HepG2 (cell line): ENCODE data around the gene PIGW. TPM values are rescaled to one million over a fixed set of nuclear protein-coding genes. Genes with fewer than 3 reads are reported as not detected.

Experiments
- FLYWCH1 ChIP-seq: sonication (generic); formaldehyde crosslinking; IDR thresholded peaks from 2 replicates; pipeline ENCODE4 v1.8.1; 2023; ENCODE audit warnings: mild to moderate bottlenecking, missing genetic modification reagents
- GABPA ChIP-seq, 2 experiments: IDR thresholded peaks; 2 replicates each; pipeline ENCODE4 v1.6.1; 2011 to 2016; ENCODE audit warnings: low read depth in 2 of 2, low read length in 1 of 2, missing biosample characterization in 1 of 2, missing genetic modification characterization in 1 of 2
- HMG20A ChIP-seq: IDR thresholded peaks from 2 replicates; pipeline ENCODE4 v1.6.1; 2016; ENCODE audit warnings: borderline replicate concordance
- HMGA1 ChIP-seq: sonication (generic); formaldehyde crosslinking; conservative IDR thresholded peaks from 2 replicates; pipeline ENCODE4 v1.4.0; 2020; ENCODE audit warnings: missing genetic modification reagents
- KAT2B ChIP-seq: fragments of 150-350 bp; IDR thresholded peaks from 2 replicates; pipeline ENCODE4 v1.6.1; 2014; ENCODE audit warnings: low read depth, low read length, borderline replicate concordance
- MATR3 ChIP-seq: sonication (generic); formaldehyde crosslinking; IDR thresholded peaks from 2 replicates; pipeline ENCODE4 v1.4.0; 2020; ENCODE audit warnings: missing genetic modification reagents
- NFIC ChIP-seq: IDR thresholded peaks from 2 replicates; pipeline ENCODE4 v1.6.1; 2012; ENCODE audit warnings: mild to moderate bottlenecking, low read length, inconsistent platforms
- PHB2 ChIP-seq: fragments of 450-650 bp; IDR thresholded peaks from 2 replicates; pipeline ENCODE4 v1.6.1; 2018; ENCODE audit not compliant: partially characterized antibody
- PLRG1 ChIP-seq: fragments of 450-650 bp; conservative IDR thresholded peaks from 2 replicates; pipeline ENCODE4 v1.6.1; 2016
- ZNF101 ChIP-seq: sonication (generic); formaldehyde crosslinking; IDR thresholded peaks from 2 replicates; pipeline ENCODE4 v1.4.0; 2020; ENCODE audit warnings: mild to moderate bottlenecking, low read depth, missing genetic modification reagents, borderline replicate concordance
- ZNF430 ChIP-seq: sonication (generic); formaldehyde crosslinking; IDR thresholded peaks from 2 replicates; pipeline ENCODE4 v1.9.0; 2021; ENCODE audit warnings: mild to moderate bottlenecking, missing genetic modification reagents
- ZNF543 ChIP-seq: sonication (generic); formaldehyde crosslinking; IDR thresholded peaks from 2 replicates; pipeline ENCODE4 v1.4.0; 2020; ENCODE audit warnings: mild to moderate bottlenecking, missing genetic modification reagents
- ZNF609 ChIP-seq: sonication (generic); formaldehyde crosslinking; IDR thresholded peaks from 2 replicates; pipeline ENCODE4 v1.4.0; 2020; ENCODE audit warnings: mild to moderate bottlenecking, missing genetic modification reagents, borderline replicate concordance
- polyA plus RNA-seq, 8 experiments: library from polyadenylated mRNA; depleted of rRNA in 3 of 8; stranded (reverse) in 7 of 8; unstranded in 1 of 8; fragments of >200 nt; fragmentation: Illumina TruSeq in 4 of 8; extraction: Trizol in 4 of 8; gene quantifications; 2 replicates each; pipeline versions ENCODE4 v1.2.1 to v1.2.3, GENCODE V29; 2011 to 2016; ENCODE audit warnings: low read depth in 4 of 8, missing spikeins in 1 of 8, mixed read lengths in 1 of 8; ENCODE audit not compliant: insufficient read depth in 1 of 8
- total RNA-seq, 5 experiments: library from RNA; depleted of rRNA; stranded (reverse); fragments of >200 nt; fragmentation: Illumina TruSeq; extraction: Trizol; gene quantifications; 2 replicates each; pipeline ENCODE4 v1.2.3, GENCODE V29; 2016; ENCODE audit warnings: low read depth in 1 of 5
- TF ChIP-seq, protein P1 (sequence below): sonication (generic); formaldehyde crosslinking; IDR thresholded peaks from 2 replicates; pipeline ENCODE4 v1.4.0; 2020; ENCODE audit warnings: missing genetic modification reagents
- TF ChIP-seq, protein P2 (sequence below): sonication (generic); formaldehyde crosslinking; IDR thresholded peaks from 2 replicates; pipeline ENCODE4 v1.5.0; 2020; ENCODE audit warnings: mild to moderate bottlenecking, missing genetic modification reagents
- TF ChIP-seq, protein P3 (sequence below): IDR thresholded peaks from 2 replicates; pipeline ENCODE4 v1.6.1; 2012; ENCODE audit warnings: low read length, improper control_type of control experiment

Gene PIGW
- total and polyA plus RNA-seq, 2 of the 13 experiments (the other 11 are each of a cell fraction or from before 2014, with no cell fraction given), result 9.0 to 24.0 TPM

- TF ChIP-seq ZNF609 (peak; percentile 22; the same call in 1 of the 2 replicates), PLRG1 (no peak), ZNF101 (CRISPR knock-in tag) (0 out of 2 replicates have a peak, but pooled peaks have one; percentile 58), KAT2B (no peak), ZNF543 (CRISPR knock-in tag) (peak; percentile 85), HMGA1 (no peak), ZNF430 (CRISPR knock-in tag) (no peak), HMG20A (CRISPR knock-in tag) (peak; percentile 29; the same call in 1 of the 2 replicates), PHB2 (no peak), MATR3 (CRISPR knock-in tag) (no peak), NFIC (no peak), GABPA (IDR thresholded peaks at IDR 0.05; ENCODE audit: low read depth, low read length) (peak; percentile 51), GABPA (CRISPR knock-in tag; IDR thresholded peaks at IDR 0.05; ENCODE audit: low read depth) (peak; percentile 85), FLYWCH1 (CRISPR knock-in tag) (no peak)
- TF ChIP-seq, protein P1, sequence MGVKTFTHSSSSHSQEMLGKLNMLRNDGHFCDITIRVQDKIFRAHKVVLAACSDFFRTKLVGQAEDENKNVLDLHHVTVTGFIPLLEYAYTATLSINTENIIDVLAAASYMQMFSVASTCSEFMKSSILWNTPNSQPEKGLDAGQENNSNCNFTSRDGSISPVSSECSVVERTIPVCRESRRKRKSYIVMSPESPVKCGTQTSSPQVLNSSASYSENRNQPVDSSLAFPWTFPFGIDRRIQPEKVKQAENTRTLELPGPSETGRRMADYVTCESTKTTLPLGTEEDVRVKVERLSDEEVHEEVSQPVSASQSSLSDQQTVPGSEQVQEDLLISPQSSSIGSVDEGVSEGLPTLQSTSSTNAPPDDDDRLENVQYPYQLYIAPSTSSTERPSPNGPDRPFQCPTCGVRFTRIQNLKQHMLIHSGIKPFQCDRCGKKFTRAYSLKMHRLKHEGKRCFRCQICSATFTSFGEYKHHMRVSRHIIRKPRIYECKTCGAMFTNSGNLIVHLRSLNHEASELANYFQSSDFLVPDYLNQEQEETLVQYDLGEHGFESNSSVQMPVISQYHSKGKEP (CRISPR knock-in tag), result peak; percentile 79; the same call in 1 of the 2 replicates
- TF ChIP-seq, protein P2, sequence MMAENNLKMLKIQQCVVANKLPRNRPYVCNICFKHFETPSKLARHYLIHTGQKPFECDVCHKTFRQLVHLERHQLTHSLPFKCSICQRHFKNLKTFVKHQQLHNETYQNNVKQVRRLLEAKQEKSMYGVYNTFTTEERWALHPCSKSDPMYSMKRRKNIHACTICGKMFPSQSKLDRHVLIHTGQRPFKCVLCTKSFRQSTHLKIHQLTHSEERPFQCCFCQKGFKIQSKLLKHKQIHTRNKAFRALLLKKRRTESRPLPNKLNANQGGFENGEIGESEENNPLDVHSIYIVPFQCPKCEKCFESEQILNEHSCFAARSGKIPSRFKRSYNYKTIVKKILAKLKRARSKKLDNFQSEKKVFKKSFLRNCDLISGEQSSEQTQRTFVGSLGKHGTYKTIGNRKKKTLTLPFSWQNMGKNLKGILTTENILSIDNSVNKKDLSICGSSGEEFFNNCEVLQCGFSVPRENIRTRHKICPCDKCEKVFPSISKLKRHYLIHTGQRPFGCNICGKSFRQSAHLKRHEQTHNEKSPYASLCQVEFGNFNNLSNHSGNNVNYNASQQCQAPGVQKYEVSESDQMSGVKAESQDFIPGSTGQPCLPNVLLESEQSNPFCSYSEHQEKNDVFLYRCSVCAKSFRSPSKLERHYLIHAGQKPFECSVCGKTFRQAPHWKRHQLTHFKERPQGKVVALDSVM (CRISPR knock-in tag), result peak; percentile 34; the same call in 1 of the 2 replicates
- TF ChIP-seq, protein P3, sequence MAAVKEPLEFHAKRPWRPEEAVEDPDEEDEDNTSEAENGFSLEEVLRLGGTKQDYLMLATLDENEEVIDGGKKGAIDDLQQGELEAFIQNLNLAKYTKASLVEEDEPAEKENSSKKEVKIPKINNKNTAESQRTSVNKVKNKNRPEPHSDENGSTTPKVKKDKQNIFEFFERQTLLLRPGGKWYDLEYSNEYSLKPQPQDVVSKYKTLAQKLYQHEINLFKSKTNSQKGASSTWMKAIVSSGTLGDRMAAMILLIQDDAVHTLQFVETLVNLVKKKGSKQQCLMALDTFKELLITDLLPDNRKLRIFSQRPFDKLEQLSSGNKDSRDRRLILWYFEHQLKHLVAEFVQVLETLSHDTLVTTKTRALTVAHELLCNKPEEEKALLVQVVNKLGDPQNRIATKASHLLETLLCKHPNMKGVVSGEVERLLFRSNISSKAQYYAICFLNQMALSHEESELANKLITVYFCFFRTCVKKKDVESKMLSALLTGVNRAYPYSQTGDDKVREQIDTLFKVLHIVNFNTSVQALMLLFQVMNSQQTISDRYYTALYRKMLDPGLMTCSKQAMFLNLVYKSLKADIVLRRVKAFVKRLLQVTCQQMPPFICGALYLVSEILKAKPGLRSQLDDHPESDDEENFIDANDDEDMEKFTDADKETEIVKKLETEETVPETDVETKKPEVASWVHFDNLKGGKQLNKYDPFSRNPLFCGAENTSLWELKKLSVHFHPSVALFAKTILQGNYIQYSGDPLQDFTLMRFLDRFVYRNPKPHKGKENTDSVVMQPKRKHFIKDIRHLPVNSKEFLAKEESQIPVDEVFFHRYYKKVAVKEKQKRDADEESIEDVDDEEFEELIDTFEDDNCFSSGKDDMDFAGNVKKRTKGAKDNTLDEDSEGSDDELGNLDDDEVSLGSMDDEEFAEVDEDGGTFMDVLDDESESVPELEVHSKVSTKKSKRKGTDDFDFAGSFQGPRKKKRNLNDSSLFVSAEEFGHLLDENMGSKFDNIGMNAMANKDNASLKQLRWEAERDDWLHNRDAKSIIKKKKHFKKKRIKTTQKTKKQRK, result no peak
Observed at GRCh38 chr17:36486204-36487194, 48.3 kb upstream of the PIGW start, which contains the start of gene ZNHIT3 (continued).
